Measurements from ENCODE around the gene ARID2. TPM values are rescaled to one million over a fixed set of nuclear protein-coding genes. Genes with fewer than 3 reads are reported as not detected.

The ARID2 gene
- total RNA-seq, 1 donor from 2014 or later: 25.1 TPM

DNA sequence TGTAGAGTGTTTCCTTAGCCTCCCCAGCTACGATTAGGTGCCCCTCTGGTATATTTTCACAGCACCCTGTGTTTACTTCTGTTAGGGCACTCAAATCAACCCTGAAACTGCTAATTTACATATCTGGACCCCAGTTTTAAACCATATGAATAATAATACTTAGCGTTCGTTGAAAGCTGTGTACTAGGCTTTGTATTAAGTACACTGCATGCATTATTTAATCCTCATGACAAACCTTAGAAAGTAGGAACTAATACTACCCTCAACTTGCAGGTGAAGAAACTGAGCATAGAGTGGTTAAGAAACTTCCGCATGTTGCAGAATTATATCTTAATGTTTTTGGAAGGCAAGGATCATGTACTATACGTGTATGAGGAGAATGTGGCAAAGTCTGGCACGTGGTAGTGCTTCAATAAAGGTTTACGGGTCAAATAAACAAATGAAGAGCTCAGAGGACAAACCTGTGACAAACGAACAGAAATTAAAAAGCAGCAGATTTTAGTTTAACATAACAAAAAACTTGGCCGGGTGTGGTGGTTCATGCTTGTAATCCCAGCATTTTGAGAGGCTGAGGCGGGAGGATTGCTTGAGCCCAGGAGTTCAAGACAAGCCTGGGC lies 22.2 kb upstream of the ARID2 start:
- Mint-ChIP-seq H3K27ac (ENCODE audit: unreplicated experiment) (no peak overlapping the region), H3K9me3 (ENCODE audit: low read depth) (no peaks in the 10 kb centered on the region), H3K27me3 (ENCODE audit: low read depth) (no peaks in the 10 kb centered on the region), H3K36me3 (ENCODE audit: low read depth) (no peaks in the 10 kb centered on the region), H3K4me3 (ENCODE audit: unreplicated experiment) (no peak overlapping the region), H3K4me1 (ENCODE audit: low read depth) (peaks cover 21% of the 10 kb centered on the region)
- DNase-seq (ENCODE audit: low spot score): no peak
- TF ChIP-seq, protein P1, sequence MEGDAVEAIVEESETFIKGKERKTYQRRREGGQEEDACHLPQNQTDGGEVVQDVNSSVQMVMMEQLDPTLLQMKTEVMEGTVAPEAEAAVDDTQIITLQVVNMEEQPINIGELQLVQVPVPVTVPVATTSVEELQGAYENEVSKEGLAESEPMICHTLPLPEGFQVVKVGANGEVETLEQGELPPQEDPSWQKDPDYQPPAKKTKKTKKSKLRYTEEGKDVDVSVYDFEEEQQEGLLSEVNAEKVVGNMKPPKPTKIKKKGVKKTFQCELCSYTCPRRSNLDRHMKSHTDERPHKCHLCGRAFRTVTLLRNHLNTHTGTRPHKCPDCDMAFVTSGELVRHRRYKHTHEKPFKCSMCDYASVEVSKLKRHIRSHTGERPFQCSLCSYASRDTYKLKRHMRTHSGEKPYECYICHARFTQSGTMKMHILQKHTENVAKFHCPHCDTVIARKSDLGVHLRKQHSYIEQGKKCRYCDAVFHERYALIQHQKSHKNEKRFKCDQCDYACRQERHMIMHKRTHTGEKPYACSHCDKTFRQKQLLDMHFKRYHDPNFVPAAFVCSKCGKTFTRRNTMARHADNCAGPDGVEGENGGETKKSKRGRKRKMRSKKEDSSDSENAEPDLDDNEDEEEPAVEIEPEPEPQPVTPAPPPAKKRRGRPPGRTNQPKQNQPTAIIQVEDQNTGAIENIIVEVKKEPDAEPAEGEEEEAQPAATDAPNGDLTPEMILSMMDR (IDR thresholded peaks at IDR 0.05): no peak

DNA sequence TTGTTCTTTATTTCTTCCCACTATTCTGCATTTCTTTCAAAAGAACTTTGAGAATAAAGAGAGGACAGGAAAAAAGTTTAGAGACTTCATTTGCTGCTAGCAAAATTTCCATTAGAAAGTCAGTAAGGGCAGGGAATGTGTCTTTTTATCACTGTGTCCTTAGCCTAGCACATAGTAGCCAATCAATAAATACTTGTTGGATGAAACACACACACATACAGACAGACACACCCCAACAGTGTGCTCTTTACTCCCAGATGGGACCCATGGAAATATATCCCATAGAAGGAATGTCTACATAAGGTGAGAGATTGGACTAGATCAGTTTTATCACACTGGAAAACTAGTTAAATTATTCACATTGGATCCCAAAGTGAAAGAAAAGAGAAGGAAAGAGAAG lies 21.1 kb upstream of the ARID2 start:
- TF ChIP-seq, protein P1 (IDR thresholded peaks at IDR 0.05): no peak
- Mint-ChIP-seq H3K27ac (ENCODE audit: unreplicated experiment) (no peak overlapping the region), H3K36me3 (ENCODE audit: low read depth) (no peaks in the 10 kb centered on the region), H3K4me1 (ENCODE audit: low read depth) (peaks cover 21% of the 10 kb centered on the region), H3K27me3 (ENCODE audit: low read depth) (no peaks in the 10 kb centered on the region), H3K4me3 (ENCODE audit: unreplicated experiment) (no peak overlapping the region), H3K9me3 (ENCODE audit: low read depth) (no peaks in the 10 kb centered on the region)
- no peak for DNase-seq (ENCODE audit: low spot score)

DNA sequence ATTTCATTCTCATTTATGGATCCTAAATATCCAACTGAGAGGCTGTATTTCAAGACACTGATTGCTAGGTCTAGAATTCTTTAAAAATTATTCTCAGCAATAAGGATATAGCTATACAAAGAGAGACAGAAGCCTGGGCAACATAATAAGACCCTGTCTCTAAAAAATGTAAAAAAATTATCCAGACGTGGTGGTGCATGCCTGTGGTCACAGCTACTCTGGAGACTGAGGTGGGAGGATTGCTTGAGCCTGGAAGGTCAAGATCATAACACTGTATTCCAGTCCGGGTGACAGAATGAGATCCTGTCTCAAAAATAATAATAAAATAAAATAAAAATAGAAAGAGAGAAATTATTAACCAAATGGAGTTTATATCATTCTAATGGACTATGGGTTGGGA lies 20.6 kb upstream of the ARID2 start:
- Mint-ChIP-seq H3K9me3 (ENCODE audit: low read depth) (no peaks in the 10 kb centered on the region), H3K4me3 (ENCODE audit: unreplicated experiment) (no peak overlapping the region)
- no peak for DNase-seq (ENCODE audit: low spot score)

DNA sequence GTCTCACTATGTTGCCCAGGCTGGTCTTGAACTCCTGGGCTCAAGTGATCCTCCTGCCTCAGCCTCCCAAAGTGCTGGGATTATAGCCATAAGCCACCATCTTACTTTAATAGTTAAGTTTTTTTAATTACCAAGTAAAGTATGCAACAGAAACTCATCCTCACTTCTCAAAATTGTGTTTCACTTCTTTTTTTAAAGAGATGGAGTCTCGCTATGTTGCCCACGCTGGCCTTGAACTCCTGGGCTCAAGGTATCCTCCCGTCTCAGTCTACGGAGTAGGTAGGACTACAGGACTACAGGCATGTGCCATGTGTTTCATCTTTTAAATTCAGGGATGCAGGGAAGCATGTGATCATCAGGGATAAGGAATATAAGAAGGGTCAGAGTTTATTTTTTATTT lies 17.2 kb upstream of the ARID2 start:
- H3K27me3 Mint-ChIP-seq (ENCODE audit: low read depth): no peaks in the 10 kb centered on the region
- no peak overlapping the region for H3K4me3 Mint-ChIP-seq (ENCODE audit: unreplicated experiment)
- H3K4me1 Mint-ChIP-seq (ENCODE audit: low read depth): peaks cover 16% of the 10 kb centered on the region
- TF ChIP-seq, protein P1 (IDR thresholded peaks at IDR 0.05): no peak
- no peak for DNase-seq (ENCODE audit: low spot score)
- H3K36me3 Mint-ChIP-seq (ENCODE audit: low read depth): no peaks in the 10 kb centered on the region
- no peaks in the 10 kb centered on the region for H3K9me3 Mint-ChIP-seq (ENCODE audit: low read depth)
- no peak overlapping the region for H3K27ac Mint-ChIP-seq (ENCODE audit: unreplicated experiment)

More for the DNA sequence above, 20.6 kb upstream of the ARID2 start:
- H3K27me3 Mint-ChIP-seq (ENCODE audit: low read depth): no peaks in the 10 kb centered on the region
- H3K27ac Mint-ChIP-seq (ENCODE audit: unreplicated experiment): no peak overlapping the region
- no peaks in the 10 kb centered on the region for H3K36me3 Mint-ChIP-seq (ENCODE audit: low read depth)
- peaks cover 19% of the 10 kb centered on the region for H3K4me1 Mint-ChIP-seq (ENCODE audit: low read depth)
- TF ChIP-seq, protein P1 (IDR thresholded peaks at IDR 0.05): no peak

DNA sequence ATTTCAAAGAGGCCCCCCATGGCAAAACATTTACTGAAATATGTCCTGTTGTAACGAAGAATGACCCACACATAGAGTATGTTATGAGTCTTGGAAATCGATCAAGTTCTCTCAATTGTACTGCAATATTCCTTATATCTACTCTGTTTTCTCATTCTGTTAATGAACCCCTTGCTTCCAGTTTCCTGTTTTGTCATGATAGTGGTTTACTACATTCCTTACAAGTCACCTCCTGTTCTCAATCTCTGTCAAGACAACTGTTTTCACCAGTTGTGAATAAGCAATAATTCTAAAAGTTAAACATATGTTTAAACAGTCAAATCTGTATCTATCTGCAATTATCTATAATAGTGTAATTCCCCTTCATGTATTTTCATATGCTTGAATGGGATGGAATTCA lies 16.4 kb upstream of the ARID2 start:
- peaks cover 16% of the 10 kb centered on the region for H3K4me1 Mint-ChIP-seq (ENCODE audit: low read depth)
- H3K9me3 Mint-ChIP-seq (ENCODE audit: low read depth): no peaks in the 10 kb centered on the region
- H3K36me3 Mint-ChIP-seq (ENCODE audit: low read depth): no peaks in the 10 kb centered on the region
- TF ChIP-seq, protein P1 (IDR thresholded peaks at IDR 0.05): no peak
- no peak for DNase-seq (ENCODE audit: low spot score)
- H3K27ac Mint-ChIP-seq (ENCODE audit: unreplicated experiment): no peak overlapping the region
- H3K27me3 Mint-ChIP-seq (ENCODE audit: low read depth): no peaks in the 10 kb centered on the region
- H3K4me3 Mint-ChIP-seq (ENCODE audit: unreplicated experiment): no peak overlapping the region

All from chondrocyte (in vitro differentiated cells).